COLO668 (cell line): Measurements from ENCODE around the gene SIM2.
"Not testable (repeated sequence)": the region's sequence is repeated elsewhere in the genome, so short reads cannot be mapped to it uniquely, and the experiment has no call there.

Experiments
- DNase-seq: peaks from one replicate; lab custom pipeline; 2025; ENCODE audit not compliant: unreplicated experiment; lab: John Stamatoyannopoulos, UW

Gene SIM2, protein sequence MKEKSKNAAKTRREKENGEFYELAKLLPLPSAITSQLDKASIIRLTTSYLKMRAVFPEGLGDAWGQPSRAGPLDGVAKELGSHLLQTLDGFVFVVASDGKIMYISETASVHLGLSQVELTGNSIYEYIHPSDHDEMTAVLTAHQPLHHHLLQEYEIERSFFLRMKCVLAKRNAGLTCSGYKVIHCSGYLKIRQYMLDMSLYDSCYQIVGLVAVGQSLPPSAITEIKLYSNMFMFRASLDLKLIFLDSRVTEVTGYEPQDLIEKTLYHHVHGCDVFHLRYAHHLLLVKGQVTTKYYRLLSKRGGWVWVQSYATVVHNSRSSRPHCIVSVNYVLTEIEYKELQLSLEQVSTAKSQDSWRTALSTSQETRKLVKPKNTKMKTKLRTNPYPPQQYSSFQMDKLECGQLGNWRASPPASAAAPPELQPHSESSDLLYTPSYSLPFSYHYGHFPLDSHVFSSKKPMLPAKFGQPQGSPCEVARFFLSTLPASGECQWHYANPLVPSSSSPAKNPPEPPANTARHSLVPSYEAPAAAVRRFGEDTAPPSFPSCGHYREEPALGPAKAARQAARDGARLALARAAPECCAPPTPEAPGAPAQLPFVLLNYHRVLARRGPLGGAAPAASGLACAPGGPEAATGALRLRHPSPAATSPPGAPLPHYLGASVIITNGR

GRCh38 chr21:36698981-36699545 lies at the start of gene SIM2:
SIM2 (plus strand) TSS chr21:36699115; CDS start chr21:36699747, 632 bp downstream.
- peak; percentile 70 for DNase-seq

DNA sequence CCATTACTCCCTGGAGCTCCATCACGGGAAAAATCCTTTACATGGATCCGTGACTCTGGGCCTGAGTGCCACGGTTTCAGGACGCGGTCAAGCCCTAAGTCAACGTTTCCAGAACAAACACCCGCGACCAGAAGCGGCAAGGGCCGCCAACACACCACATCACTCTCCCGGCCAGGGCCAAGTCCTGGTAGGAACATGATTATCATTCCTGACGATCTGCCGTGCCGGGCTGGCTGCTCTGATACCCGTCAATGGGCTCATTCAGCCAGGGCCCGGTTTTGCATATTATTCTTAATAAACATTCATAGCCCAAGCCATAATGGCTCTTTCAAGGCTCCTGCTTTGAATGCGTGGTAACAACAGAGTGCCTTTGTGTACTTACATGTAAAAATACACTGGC lies 44.6 kb upstream of the SIM2 start:
- DNase-seq: no peak

DNA sequence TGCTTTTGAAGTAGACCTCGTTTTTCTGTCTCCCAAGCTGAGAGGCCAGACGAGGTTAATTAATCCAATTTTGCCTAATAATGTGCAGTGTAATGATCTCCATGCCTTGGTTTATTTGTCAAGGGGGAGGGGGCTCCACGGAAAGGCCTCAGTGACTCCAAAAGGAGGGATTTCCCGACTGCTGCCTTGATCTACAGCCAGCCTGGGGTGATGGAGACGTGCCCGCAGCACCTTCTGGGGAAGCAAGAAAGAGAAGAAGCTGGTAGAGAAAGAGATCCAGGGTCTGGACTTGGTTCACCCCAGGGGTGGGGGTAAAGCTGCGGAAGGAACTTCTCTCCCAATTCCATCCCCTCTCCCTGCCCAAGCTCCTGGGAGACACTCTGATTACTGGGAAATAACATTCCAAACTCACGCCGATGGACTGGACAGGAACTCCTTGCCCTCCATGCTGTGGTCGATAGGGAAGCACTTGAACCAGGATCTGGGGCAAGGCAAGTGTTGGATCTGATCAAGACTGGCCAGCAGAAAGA lies 44.1 kb upstream of the SIM2 start:
- DNase-seq: no peak

DNA sequence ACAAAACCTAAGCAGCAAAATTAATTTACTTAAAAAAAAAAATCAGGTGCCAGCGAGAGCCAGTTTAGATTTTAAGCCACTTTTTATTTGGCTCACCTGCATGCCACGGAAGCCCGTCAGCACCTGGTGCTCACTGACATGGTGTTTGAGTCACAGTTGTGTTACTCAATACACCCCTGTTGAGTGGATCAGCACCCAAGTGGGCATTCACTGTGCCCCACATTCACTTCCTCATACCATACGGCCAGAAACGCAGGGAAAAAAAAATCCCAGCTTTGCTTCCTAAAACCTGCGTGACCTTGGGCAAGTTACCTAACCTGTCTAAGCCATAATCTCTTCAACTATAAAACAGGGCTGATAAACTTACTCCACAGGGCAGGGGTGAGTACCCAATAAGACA lies 42.8 kb upstream of the SIM2 start:
- no peak for DNase-seq

- DNase-seq: not testable (repeated sequence)
Measured at GRCh38 chr21:36657290-36657689, 41.6 kb upstream of the SIM2 start.

DNA sequence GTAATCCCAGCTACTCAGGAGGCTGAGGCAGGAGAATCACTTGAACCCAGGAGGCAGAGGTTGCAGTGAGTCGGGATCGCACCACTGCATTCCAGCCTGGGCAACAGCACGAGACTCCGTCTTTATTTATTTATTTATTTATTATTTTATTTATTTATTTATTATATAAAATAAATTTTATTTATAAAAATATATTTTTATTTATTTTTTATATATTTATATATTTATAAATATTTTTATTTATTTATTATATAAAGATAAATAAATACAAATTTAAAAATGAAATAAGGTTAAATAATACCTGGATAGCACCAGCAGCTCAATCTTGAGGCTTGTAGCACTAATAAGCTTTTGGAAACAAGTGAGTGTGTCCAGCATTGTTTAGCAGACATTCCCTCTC lies 40.9 kb upstream of the SIM2 start:
- no peak for DNase-seq

DNA sequence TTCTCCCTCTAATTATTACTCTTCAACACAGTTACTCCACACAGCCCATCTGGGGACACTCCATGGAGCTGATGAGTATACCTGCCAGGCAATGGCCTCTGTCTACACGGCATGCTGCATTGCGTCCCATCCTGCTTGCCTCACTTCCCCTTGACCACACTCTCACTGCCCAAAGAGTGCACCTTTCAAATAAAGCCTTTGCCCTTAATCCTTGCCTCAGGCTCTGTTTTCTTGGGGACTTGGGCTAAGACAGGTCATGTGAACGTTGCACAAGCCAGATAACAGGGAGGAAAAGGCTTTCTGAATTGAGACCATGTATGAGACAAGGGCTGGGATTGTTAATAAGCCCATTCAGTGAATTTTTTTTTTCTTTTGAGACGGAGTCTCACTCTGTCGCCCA lies 40.0 kb upstream of the SIM2 start:
- DNase-seq: no peak

DNA sequence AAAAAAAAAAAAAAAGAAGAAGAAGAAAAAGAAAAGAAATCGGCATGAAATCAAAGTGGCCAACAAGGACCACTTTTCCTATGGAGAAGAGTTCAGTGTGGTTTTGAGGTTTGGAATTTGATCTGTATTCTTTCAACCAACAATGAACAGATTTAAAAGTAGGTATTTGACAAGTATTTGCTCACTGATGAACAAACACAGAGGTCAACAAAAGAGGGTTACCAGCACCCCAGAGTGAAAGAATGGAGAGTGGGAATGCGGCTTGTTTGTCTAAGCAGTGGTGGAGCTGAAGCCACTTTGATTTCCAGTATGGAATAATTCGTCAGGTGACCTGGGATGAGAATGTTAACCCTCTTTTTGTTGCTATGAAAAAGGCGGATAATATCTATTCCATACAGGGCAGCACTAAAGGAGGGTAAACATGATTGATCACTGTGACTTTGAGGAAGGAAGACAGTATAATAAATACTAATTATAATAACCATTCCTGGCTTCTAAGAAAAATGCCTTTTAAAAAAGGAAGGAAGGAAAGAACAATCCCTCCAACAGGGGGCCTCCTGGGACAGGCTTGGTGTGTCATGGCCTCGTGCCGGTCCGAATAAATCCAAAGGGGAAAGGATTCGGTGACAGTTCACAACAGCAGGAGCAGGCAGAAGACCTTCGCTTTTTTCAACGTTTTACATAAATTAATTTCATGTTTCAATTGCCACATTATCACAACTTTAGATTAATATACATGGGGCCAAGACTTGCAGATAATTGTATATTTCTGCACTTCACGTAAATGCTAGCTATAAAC lies 37.2 kb upstream of the SIM2 start:
- DNase-seq: peak; percentile 44

- no peak for DNase-seq
Measured at GRCh38 chr21:36663033-36663855, 35.7 kb upstream of the SIM2 start.

- no peak for DNase-seq
Measured at GRCh38 chr21:36664662-36664990, 34.3 kb upstream of the SIM2 start.

- DNase-seq: no peak
Measured at GRCh38 chr21:36665806-36666205, 33.1 kb upstream of the SIM2 start.

DNA sequence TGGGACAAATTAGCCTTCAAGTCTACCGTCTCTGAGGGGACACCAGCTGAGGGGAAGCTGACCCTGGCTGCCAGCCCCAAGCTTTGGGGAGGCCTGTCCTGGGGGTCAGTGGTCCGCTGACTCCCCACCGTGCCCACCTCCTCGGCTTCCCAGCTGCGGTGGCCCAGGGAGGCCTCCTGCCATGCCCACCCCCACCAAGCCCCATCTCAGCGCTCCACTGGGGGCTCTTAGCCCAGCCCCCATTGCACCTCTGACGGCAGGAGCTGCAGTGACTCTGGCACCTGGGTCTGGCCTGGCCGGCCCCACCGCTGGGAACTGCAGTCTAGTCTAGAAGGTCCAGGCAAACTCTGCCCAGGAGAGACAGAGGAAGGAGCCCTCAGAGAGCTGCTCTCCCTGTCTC lies 30.2 kb upstream of the SIM2 start:
- no peak for DNase-seq

- DNase-seq: no peak
Measured at GRCh38 chr21:36671836-36672235, 27.1 kb upstream of the SIM2 start.

GRCh38 chr21:36672296-36672695 lies 26.6 kb upstream of the SIM2 start:
- DNase-seq: not testable (repeated sequence)

DNA sequence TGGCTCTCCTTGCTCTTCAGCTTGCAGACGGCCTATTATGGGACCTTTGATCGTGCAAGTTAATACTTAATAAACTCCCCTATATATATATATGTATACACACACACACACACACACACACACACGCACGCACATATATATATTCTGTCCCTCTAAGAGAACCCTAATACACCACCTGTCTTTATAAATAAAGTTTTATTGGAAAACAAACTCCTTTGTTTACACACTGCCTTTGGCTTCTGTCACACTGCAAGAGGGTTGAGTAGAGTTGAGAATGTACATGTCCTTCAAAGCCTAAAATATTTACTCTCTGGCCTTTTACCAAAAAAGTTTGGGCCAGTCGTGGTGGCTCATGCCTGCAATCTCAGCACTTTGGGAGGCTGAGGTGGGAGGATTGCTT lies 26.2 kb upstream of the SIM2 start:
- DNase-seq: no peak

DNA sequence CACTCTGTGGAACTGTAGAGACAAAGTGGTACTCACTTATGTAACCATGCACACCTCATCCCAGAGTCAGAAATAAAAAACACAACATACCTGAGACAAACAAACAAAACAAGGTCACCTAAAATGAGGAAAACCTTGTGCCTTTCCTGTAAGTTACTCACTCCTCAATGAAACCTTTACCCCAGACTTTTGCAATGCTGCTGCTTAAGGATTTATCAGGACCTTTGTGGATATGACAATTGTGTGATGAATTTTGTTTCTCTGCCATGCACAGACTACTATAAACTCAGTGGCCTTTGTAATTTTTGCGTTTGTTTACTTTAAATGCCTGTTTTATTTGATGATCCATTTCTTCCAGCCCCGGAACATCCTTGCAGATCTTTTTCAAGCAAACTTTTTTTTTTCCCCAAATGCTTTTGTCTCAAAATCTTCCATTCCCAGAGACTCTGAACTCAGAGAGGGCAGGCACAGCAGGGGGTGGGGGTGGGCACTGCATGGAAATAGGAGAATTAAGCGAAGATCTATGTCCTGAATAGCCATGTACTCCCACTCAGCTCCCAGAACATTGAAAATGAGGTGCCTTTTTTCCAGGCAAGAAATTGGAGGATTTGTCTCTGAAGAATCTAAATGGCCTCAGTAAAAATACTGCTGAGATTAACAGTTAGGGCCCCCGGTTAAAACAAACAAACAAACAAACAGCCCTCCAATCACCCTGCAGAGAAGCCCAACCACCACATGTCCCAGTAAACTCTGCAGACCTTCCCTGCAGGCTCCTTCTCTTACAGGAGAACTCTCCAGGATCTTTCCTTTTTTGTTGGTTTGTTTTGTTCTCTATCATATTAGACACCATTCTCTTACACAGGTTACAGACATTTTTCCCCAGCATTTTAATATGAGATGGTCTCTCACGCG lies 22.6 kb upstream of the SIM2 start:
- no peak for DNase-seq

DNA sequence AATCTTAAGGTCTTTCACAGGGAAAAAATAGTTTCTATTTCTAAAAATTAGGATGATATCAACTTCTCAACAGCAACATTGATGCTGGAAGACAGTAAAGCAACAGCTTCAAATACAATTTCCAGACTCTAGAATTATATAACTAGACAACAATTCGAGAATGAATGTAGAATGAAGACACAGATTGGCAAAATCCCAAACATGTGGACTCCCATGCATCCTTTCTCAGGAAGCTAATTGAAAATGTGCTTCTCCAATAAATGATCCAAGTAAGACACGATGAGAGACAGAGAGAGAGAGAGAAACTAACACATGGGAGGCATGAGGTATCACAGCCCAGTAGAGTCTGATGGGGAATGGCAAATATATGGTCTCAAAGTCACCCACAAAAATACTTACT lies 21.5 kb upstream of the SIM2 start:
- no peak for DNase-seq

- DNase-seq: no peak
Measured at GRCh38 chr21:36678538-36678937, 20.4 kb upstream of the SIM2 start.

DNA sequence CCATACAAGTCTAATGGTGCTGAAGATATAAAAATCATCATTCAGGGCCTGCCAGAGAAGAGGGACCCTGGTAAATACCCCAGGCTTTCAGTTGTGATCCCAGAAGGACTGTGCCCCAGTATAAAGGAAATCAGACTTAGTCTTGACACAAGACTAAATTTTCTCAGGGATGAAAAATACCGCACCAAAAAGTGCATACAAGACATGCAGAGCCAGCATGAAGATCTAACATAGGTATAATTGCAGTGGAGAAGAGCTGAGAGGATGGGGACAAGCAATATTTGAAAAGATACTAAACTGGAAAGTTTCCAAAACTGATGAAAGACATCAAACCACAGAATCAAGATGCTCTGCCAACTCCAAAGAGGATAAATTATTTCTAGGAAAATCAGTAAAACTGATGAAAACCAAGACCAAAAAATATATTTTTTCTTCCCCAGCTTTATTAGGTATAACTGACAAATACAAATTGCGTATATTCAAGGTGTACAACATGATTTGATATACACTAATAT lies 17.7 kb upstream of the SIM2 start:
- DNase-seq: no peak
